Common myeloid progenitor, CD34-positive (primary cell): ENCODE measurements around the gene MC3R.
A peak's percentile ranks its signal among the peaks of the same experiment; 100 is the strongest.

Experiments used
- CTCF ChIA-PET: fragments of 350-600 bp; sonication (Branson Sonifier 250); formaldehyde crosslinking; loops from one replicate; lab custom pipeline; 2021; ENCODE audit warnings: antibody characterized with exemption; lab: Charles Lee
- POLR2A ChIA-PET: fragments of 350-600 bp; sonication (Branson Sonifier 250); formaldehyde crosslinking; loops from one replicate; lab custom pipeline; 2021; ENCODE audit warnings: antibody characterized with exemption; lab: Charles Lee
- DNase-seq, 3 donors: peaks; one replicate each; pipeline versions ENCODE4 v3.0.0 to v3.0.0-alpha.2; 2013
- H3K27ac ChIP-seq, 2 experiments: 1 replicate in 1 of 2; 2 replicates in 1 of 2; pipeline ENCODE4 v1.7.0; 2013; ENCODE audit warnings: inconsistent platforms in 2 of 2, low read length in 2 of 2, mild to moderate bottlenecking in 2 of 2, low read depth in 1 of 2, moderate library complexity in 1 of 2; ENCODE audit not compliant: severe bottlenecking in 2 of 2, insufficient read depth in 1 of 2, poor library complexity in 1 of 2
- H3K27me3 ChIP-seq, 5 experiments: replicated peaks in 2 of 5; 1 replicate in 3 of 5; 2 replicates in 2 of 5; pipeline versions ENCODE4 v1.6.1 to v1.7.0; 2013; ENCODE audit warnings: low read length in 4 of 5, mild to moderate bottlenecking in 2 of 5, moderate library complexity in 2 of 5, inconsistent platforms in 1 of 5; ENCODE audit not compliant: insufficient read depth in 5 of 5, control insufficient read depth in 4 of 5
- H3K36me3 ChIP-seq, 4 experiments: 1 replicate in 2 of 4; 2 replicates in 2 of 4; pipeline versions ENCODE4 v1.6.1 to v1.7.0; 2013; ENCODE audit warnings: low read length in 3 of 4, control low read depth in 1 of 4, mild to moderate bottlenecking in 1 of 4; ENCODE audit not compliant: control insufficient read depth in 4 of 4, insufficient read depth in 4 of 4
- H3K4me1 ChIP-seq, 4 experiments: 1 replicate in 3 of 4; 2 replicates in 1 of 4; pipeline versions ENCODE4 v1.6.1 to v1.7.1; 2013; ENCODE audit warnings: low read length in 3 of 4, mild to moderate bottlenecking in 3 of 4, control low read depth in 1 of 4, inconsistent platforms in 1 of 4, moderate library complexity in 1 of 4; ENCODE audit not compliant: control insufficient read depth in 4 of 4, insufficient read depth in 4 of 4; ENCODE audit errors: control extremely low read depth in 1 of 4
- H3K4me3 ChIP-seq, 7 experiments: 1 replicate in 4 of 7; 2 replicates in 3 of 7; pipeline versions ENCODE4 v1.5.1 to v1.7.0; 2013; ENCODE audit warnings: mild to moderate bottlenecking in 7 of 7, low read length in 6 of 7, moderate library complexity in 6 of 7, inconsistent platforms in 2 of 7, low read depth in 2 of 7, control low read depth in 1 of 7; ENCODE audit not compliant: insufficient read depth in 4 of 7, control insufficient read depth in 1 of 7; ENCODE audit errors: extremely low read depth in 1 of 7
- H3K9me3 ChIP-seq, 5 experiments: 1 replicate in 4 of 5; 2 replicates in 1 of 5; pipeline versions ENCODE4 v1.6.1 to v1.7.1; 2013; ENCODE audit warnings: low read length in 4 of 5, mild to moderate bottlenecking in 2 of 5, inconsistent platforms in 1 of 5, low read depth in 1 of 5, moderate library complexity in 1 of 5; ENCODE audit not compliant: control insufficient read depth in 4 of 5, insufficient read depth in 2 of 5; ENCODE audit errors: control extremely low read depth in 1 of 5
- WGBS: methylation state at CpG from one replicate; pipeline ENCODE4 v1.1.5; 2013; ENCODE audit not compliant: insufficient coverage; 5-methylcytosine and 5-hydroxymethylcytosine counted together

Gene MC3R

GRCh38 chr20:56244259-56244658 is 4.3 kb upstream of the MC3R start:
- ChIA-PET CTCF (interaction anchor here (0.6 to 1.9 kb wide), 2 partner anchors 30 to 559 kb away, joined by 3 to 4 read pairs; no protein-coding TSS in a partner anchor), POLR2A (no interaction called here)

GRCh38 chr20:56245761-56246160 is 2.8 kb upstream of the MC3R start:
- H3K27ac ChIP-seq = no peak overlapping the region
- ChIA-PET CTCF (interaction anchor here (1.2 to 1.3 kb wide), 3 partner anchors 11 to 29 kb away, joined by 3 to 5 read pairs (median 4); no protein-coding TSS in a partner anchor), POLR2A (no interaction called here)
- H3K4me3 ChIP-seq = no peak overlapping the region
- H3K4me1 ChIP-seq = peaks cover 0 to 3% (median 0%) of the 10 kb centered on the region in 4 experiments
- no peaks in the 10 kb centered on the region for H3K9me3 ChIP-seq
- H3K36me3 ChIP-seq = no peaks in the 10 kb centered on the region
- 0% methylated on average over 2 of the region's 3 CpGs for WGBS
- DNase-seq = peak; percentile 8 to 46 (median 21)
- H3K27me3 ChIP-seq = peaks cover 0 to 26% (median 8%) of the 10 kb centered on the region in 5 experiments

More at GRCh38 chr20:56244259-56244658, 4.3 kb upstream of the MC3R start:
- Histone ChIP-seq H3K4me3 (no peak overlapping the region), H3K27ac (no peak overlapping the region), H3K9me3 (no peaks in the 10 kb centered on the region), H3K27me3 (peaks cover 0 to 22% (median 6%) of the 10 kb centered on the region in 5 experiments), H3K36me3 (no peaks in the 10 kb centered on the region), H3K4me1 (peaks cover 0 to 3% (median 0%) of the 10 kb centered on the region in 4 experiments)
- no peak for DNase-seq
- no CpG with 5 or more reads among the region's 6 CpGs for WGBS

GRCh38 chr20:56249244-56249955 is 868 bp downstream of the MC3R start:
- no peaks in the 10 kb centered on the region for H3K9me3 ChIP-seq
- WGBS = 70% methylated on average over 28 of the region's 32 CpGs
- H3K27ac ChIP-seq = no peak overlapping the region
- DNase-seq = peak; percentile 43 to 68 (median 62)
- no peak overlapping the region for H3K4me3 ChIP-seq
- H3K36me3 ChIP-seq = no peaks in the 10 kb centered on the region
- peaks cover 0 to 48% (median 11%) of the 10 kb centered on the region in 5 experiments for H3K27me3 ChIP-seq
- POLR2A ChIA-PET = no interaction called here
- peaks cover 0 to 3% (median 0%) of the 10 kb centered on the region in 4 experiments for H3K4me1 ChIP-seq
- CTCF ChIA-PET = interaction anchor here (1.0 to 1.5 kb wide), 4 partner anchors 34 to 61 kb away, joined by 3 to 9 read pairs (median 6); no protein-coding TSS in a partner anchor

- H3K36me3 ChIP-seq = no peaks in the 10 kb centered on the region
- ChIA-PET CTCF (interaction anchor here (1.5 kb wide), 1 partner anchor 62 kb away, joined by 3 read pairs; no protein-coding TSS in a partner anchor), POLR2A (no interaction called here)
- H3K9me3 ChIP-seq = no peaks in the 10 kb centered on the region
- H3K27me3 ChIP-seq = peaks cover 0 to 45% (median 12%) of the 10 kb centered on the region in 5 experiments
- no peak for DNase-seq
- no peak overlapping the region for H3K27ac ChIP-seq
- 81% methylated on average over 6 of the region's 7 CpGs for WGBS
- H3K4me1 ChIP-seq = peaks cover 0 to 3% (median 0%) of the 10 kb centered on the region in 4 experiments
- H3K4me3 ChIP-seq = no peak overlapping the region
Observed at GRCh38 chr20:56249956-56250355, 1.4 kb downstream of the MC3R start.

- Histone ChIP-seq H3K27me3 (peaks cover 0 to 20% (median 3%) of the 10 kb centered on the region in 5 experiments), H3K36me3 (no peaks in the 10 kb centered on the region), H3K4me3 (no peak overlapping the region), H3K9me3 (no peaks in the 10 kb centered on the region), H3K4me1 (no peaks in the 10 kb centered on the region), H3K27ac (no peak overlapping the region)
- POLR2A ChIA-PET = no interaction called here
- CTCF ChIA-PET = interaction anchor here (1.6 kb wide), 1 partner anchor 9 kb away, joined by 6 read pairs; the partner anchor contains the start of gene MC3R
- WGBS = 90% methylated on average over 7 of the region's 7 CpGs
- no peak for DNase-seq
Observed at GRCh38 chr20:56257604-56258003, 9.1 kb downstream of the MC3R start.

- 82% methylated on average over 1 of the region's 2 CpGs for WGBS
- CTCF ChIA-PET = no interaction called here
- H3K36me3 ChIP-seq = no peaks in the 10 kb centered on the region
- no peak overlapping the region for H3K4me3 ChIP-seq
- H3K27me3 ChIP-seq = peaks cover 0 to 14% (median 0%) of the 10 kb centered on the region in 5 experiments
- no peaks in the 10 kb centered on the region for H3K4me1 ChIP-seq
- DNase-seq = no peak
- H3K9me3 ChIP-seq = no peaks in the 10 kb centered on the region
- POLR2A ChIA-PET = no interaction called here
- no peak overlapping the region for H3K27ac ChIP-seq
Observed at GRCh38 chr20:56259948-56260347, 11.4 kb downstream of the MC3R start.

GRCh38 chr20:56268536-56268935 is 20.0 kb downstream of the MC3R start:
- peaks cover 0 to 12% (median 0%) of the 10 kb centered on the region in 5 experiments for H3K27me3 ChIP-seq
- H3K4me3 ChIP-seq = no peak overlapping the region
- CTCF ChIA-PET = no interaction called here
- no peaks in the 10 kb centered on the region for H3K36me3 ChIP-seq
- POLR2A ChIA-PET = interaction anchor here (0.6 kb wide), 1 partner anchor 10 kb away, joined by 3 read pairs; no protein-coding TSS in a partner anchor
- H3K9me3 ChIP-seq = no peaks in the 10 kb centered on the region
- no peak overlapping the region for H3K27ac ChIP-seq
- no peak for DNase-seq
- no peaks in the 10 kb centered on the region for H3K4me1 ChIP-seq
